NT2/D1 (cell line): ENCODE data around the gene INPP4A.
A peak's percentile ranks its signal among the peaks of the same experiment; 100 is the strongest.

Experiments used
- DNase-seq: peaks from one replicate; pipeline ENCODE4 v3.0.0-alpha.2; 2011; ENCODE audit warnings: low read depth, low spot score
- H3K27me3 ChIP-seq: 2 replicates; pipeline ENCODE4 v1.6.0; 2011; ENCODE audit warnings: mild to moderate bottlenecking; ENCODE audit not compliant: insufficient read length, insufficient read depth
- H3K36me3 ChIP-seq: 2 replicates; pipeline ENCODE4 v1.6.1; 2011; ENCODE audit warnings: mild to moderate bottlenecking, low read length, mixed read lengths; ENCODE audit not compliant: insufficient read depth, insufficient read length
- H3K4me1 ChIP-seq: 2 replicates; pipeline ENCODE4 v1.5.1; 2011; ENCODE audit not compliant: insufficient read depth, insufficient read length
- H3K4me3 ChIP-seq: 2 replicates; pipeline ENCODE4 v1.5.1; 2011; ENCODE audit warnings: low read depth; ENCODE audit not compliant: insufficient read length
- H3K9ac ChIP-seq: 2 replicates; pipeline ENCODE4 v1.6.0; 2011; ENCODE audit warnings: low read depth; ENCODE audit not compliant: insufficient read length
- H3K9me3 ChIP-seq: 2 replicates; pipeline ENCODE4 v1.5.1; 2011; ENCODE audit warnings: mild to moderate bottlenecking, low read length; ENCODE audit not compliant: insufficient read depth
- SUZ12 ChIP-seq: IDR thresholded peaks from 2 replicates; pipeline ENCODE4 v1.6.1; 2011; ENCODE audit not compliant: insufficient read length, insufficient read depth; ENCODE audit errors: extremely low read depth
- YY1 ChIP-seq: IDR thresholded peaks from 2 replicates; pipeline ENCODE4 v1.6.1; 2011; ENCODE audit not compliant: insufficient read length, insufficient read depth
- ZNF274 ChIP-seq: IDR thresholded peaks from 2 replicates; pipeline ENCODE4 v1.6.1; 2011; ENCODE audit warnings: mild to moderate bottlenecking, low read depth, low read length

INPP4A gene

GRCh38 chr2:98564541-98565132, 120.0 kb downstream of the INPP4A start:
- Histone ChIP-seq H3K4me3 (no peak overlapping the region), H3K9me3 (no peaks in the 10 kb centered on the region), H3K27me3 (no peaks in the 10 kb centered on the region), H3K9ac (no peak overlapping the region), H3K4me1 (no peaks in the 10 kb centered on the region), H3K36me3 (peaks cover 89% of the 10 kb centered on the region)
- no peak for DNase-seq
- TF ChIP-seq YY1 (no peak), ZNF274 (no peak), SUZ12 (no peak)

- H3K36me3 ChIP-seq, result peaks cover 89% of the 10 kb centered on the region
- no peak for TF ChIP-seq ZNF274
These were observed 120.7 kb downstream of the INPP4A start for GRCh38 chr2:98565286-98565860.

GRCh38 chr2:98565941-98566340, 121.3 kb downstream of the INPP4A start:
- no peaks in the 10 kb centered on the region for H3K4me1 ChIP-seq
- no peak overlapping the region for H3K4me3 ChIP-seq
- TF ChIP-seq YY1 (no peak), SUZ12 (no peak), ZNF274 (no peak)
- peaks cover 92% of the 10 kb centered on the region for H3K36me3 ChIP-seq
- no peaks in the 10 kb centered on the region for H3K27me3 ChIP-seq
- DNase-seq, result no peak
- no peaks in the 10 kb centered on the region for H3K9me3 ChIP-seq
- H3K9ac ChIP-seq, result no peak overlapping the region

More at GRCh38 chr2:98565286-98565860, 120.7 kb downstream of the INPP4A start:
- no peaks in the 10 kb centered on the region for H3K9me3 ChIP-seq
- H3K4me1 ChIP-seq, result no peaks in the 10 kb centered on the region
- H3K27me3 ChIP-seq, result no peaks in the 10 kb centered on the region
- H3K4me3 ChIP-seq, result no peak overlapping the region
- no peak overlapping the region for H3K9ac ChIP-seq
- no peak for DNase-seq

GRCh38 chr2:98568161-98568956, 123.7 kb downstream of the INPP4A start:
- Histone ChIP-seq H3K27me3 (no peaks in the 10 kb centered on the region), H3K4me1 (no peaks in the 10 kb centered on the region), H3K4me3 (no peak overlapping the region), H3K9ac (no peak overlapping the region), H3K36me3 (peaks cover 99% of the 10 kb centered on the region), H3K9me3 (no peaks in the 10 kb centered on the region)
- no peak for TF ChIP-seq SUZ12
- DNase-seq, result no peak

- peak; percentile 23 for DNase-seq
- TF ChIP-seq SUZ12 (no peak), YY1 (no peak), ZNF274 (no peak)
- no peak overlapping the region for H3K9ac ChIP-seq
- no peak overlapping the region for H3K4me3 ChIP-seq
- H3K9me3 ChIP-seq, result no peaks in the 10 kb centered on the region
- no peaks in the 10 kb centered on the region for H3K4me1 ChIP-seq
- H3K36me3 ChIP-seq, result peaks cover 93% of the 10 kb centered on the region
- H3K27me3 ChIP-seq, result no peaks in the 10 kb centered on the region
These were observed 124.6 kb downstream of the INPP4A start for GRCh38 chr2:98569197-98569793.

- Histone ChIP-seq H3K4me3 (no peak overlapping the region), H3K36me3 (peaks cover 92% of the 10 kb centered on the region), H3K9ac (no peak overlapping the region), H3K27me3 (no peaks in the 10 kb centered on the region), H3K4me1 (no peaks in the 10 kb centered on the region), H3K9me3 (no peaks in the 10 kb centered on the region)
- no peak for DNase-seq
- no peak for TF ChIP-seq SUZ12
- no peak for TF ChIP-seq ZNF274
- no peak for TF ChIP-seq YY1
These were observed 125.3 kb downstream of the INPP4A start for GRCh38 chr2:98569915-98570314.

- Histone ChIP-seq H3K36me3 (peaks cover 90% of the 10 kb centered on the region), H3K4me3 (no peak overlapping the region), H3K9ac (no peak overlapping the region), H3K4me1 (no peaks in the 10 kb centered on the region), H3K27me3 (no peaks in the 10 kb centered on the region), H3K9me3 (no peaks in the 10 kb centered on the region)
- TF ChIP-seq YY1, result no peak
- no peak for DNase-seq
These were observed 125.7 kb downstream of the INPP4A start for GRCh38 chr2:98570356-98570755.
